Measurements from ENCODE around the gene MPZL2. TPM values are rescaled to one million over a fixed set of nuclear protein-coding genes. Genes with fewer than 3 reads are reported as not detected.

Gene MPZL2
- total and polyA plus RNA-seq, 10 of the 15 experiments (the other 5 are each of a cell fraction or from before 2014, with no cell fraction given): 0.81 to 4.8 (median 3.1) TPM

- TF ChIP-seq SPI1 (IDR thresholded peaks at IDR 0.05; ENCODE audit: borderline replicate concordance, insufficient read depth, low read depth, low read length) (no peak), ZSCAN29 (IDR thresholded peaks at IDR 0.05) (no peak), POLR2A (IDR thresholded peaks at IDR 0.05; ENCODE audit: low read depth, low read length) (no peak), ZNF24 (IDR thresholded peaks at IDR 0.05) (no peak)
These were observed 27.5 kb upstream of the MPZL2 start (continued) for GRCh38 chr11:118291477-118292135.

GRCh38 chr11:118290923-118291322, 26.8 kb upstream of the MPZL2 start:
- no peaks in the 10 kb centered on the region; a peak in 2 of 4 replicates for H3K27me3 ChIP-seq (replicated peaks in 1 of 2; ENCODE audit: control insufficient read depth in 2 of 2, insufficient read depth in 2 of 2, low read length in 1 of 2)
- peak; percentile 7 for FAIRE-seq
- ChIA-PET RAD21 (ENCODE audit: unreplicated experiment) (interaction anchor here (0.7 to 5.9 kb wide), 5 partner anchors 57 to 147 kb away, joined by 3 to 71 read pairs (median 6); no protein-coding TSS in a partner anchor), CTCF (interaction anchor here (0.6 to 4.7 kb wide), 19 partner anchors 9 to 483 kb away, joined by 3 to 31 read pairs (median 6); no protein-coding TSS in a partner anchor), SMC1A (ENCODE audit: uncharacterized antibody, unreplicated experiment) (interaction anchor here (0.8 to 7.0 kb wide), 19 partner anchors 10 to 134 kb away, joined by 3 to 77 read pairs (median 3); no protein-coding TSS in a partner anchor), POLR2A (no interaction called here)
- H3K4me2 ChIP-seq (ENCODE audit: control insufficient read depth, insufficient read depth): no peak overlapping the region
- no peaks in the 10 kb centered on the region for H3K36me3 ChIP-seq (ENCODE audit: control insufficient read depth in 2 of 2, insufficient read depth in 2 of 2, low read length in 1 of 2)
- WGBS (ENCODE audit: insufficient coverage, insufficient replicate concordance, low lambda C conversion rate, missing lambda C conversion rate): 24% methylated on average over 9 of the region's 9 CpGs
- intact Hi-C loops (cut with micrococcal nuclease; ENCODE audit: unreplicated experiment) (loop anchor here (1.0 to 10.0 kb wide), 3 partner anchors 93 to 284 kb away; partner anchors contain the start of gene ARCN1), in situ Hi-C loops (cut with MboI) (loop anchor here (5.0 kb wide), 1 partner anchor 94 kb away; no protein-coding TSS in a partner anchor)
- H2AFZ ChIP-seq (ENCODE audit: control insufficient read depth, low read depth, low read length): no peak overlapping the region; the same call in 1 of the 2 replicates
- peak; percentile 86 for ATAC-seq
- TF ChIP-seq YY1 (IDR thresholded peaks at IDR 0.05; ENCODE audit: low read depth, low read length): peak; percentile 32; the same call in 1 of the 2 replicates
- no peak for TF ChIP-seq STAT1 (conservative IDR thresholded peaks at IDR 0.05)
- TF ChIP-seq NR2F1 (conservative IDR thresholded peaks at IDR 0.05): peak; percentile 77
- 0 out of 2 replicates have a peak, but pooled peaks have one; percentile 12 for TF ChIP-seq ZNF384 (IDR thresholded peaks at IDR 0.05; ENCODE audit: borderline replicate concordance, low read depth, low read length)
- peak; percentile 80 for TF ChIP-seq RAD21 (IDR thresholded peaks at IDR 0.05; ENCODE audit: insufficient read depth, low read depth, low read length)
- peak; percentile 88 for TF ChIP-seq SMC3 (IDR thresholded peaks at IDR 0.05; ENCODE audit: borderline replicate concordance, low read length)
- no peak for TF ChIP-seq SREBF1 (IDR thresholded peaks at IDR 0.05; ENCODE audit: low read length)
- TF ChIP-seq NFIC (IDR thresholded peaks at IDR 0.05; ENCODE audit: low read depth, low read length): no peak
- peak; percentile 93 for TF ChIP-seq ZNF687 (IDR thresholded peaks at IDR 0.05)
- TF ChIP-seq NR2C1 (IDR thresholded peaks at IDR 0.05): peak; percentile 73
- no peak for TF ChIP-seq DPF2 (IDR thresholded peaks at IDR 0.05)
- TF ChIP-seq CTCF (IDR thresholded peaks at IDR 0.05 in 2 of 3, conservative IDR thresholded peaks at IDR 0.05 in 1 of 3; ENCODE audit: control insufficient read depth in 2 of 3, extremely low read depth in 1 of 3, insufficient read depth in 1 of 3, low read depth in 3 of 3, low read length in 3 of 3): peak; percentile 47 to 70 (median 49); a peak in 4 of 6 replicates
- H3K27ac ChIP-seq (ENCODE audit: control insufficient read depth, insufficient read depth): no peak overlapping the region
- no peaks in the 10 kb centered on the region for H3K4me1 ChIP-seq (ENCODE audit: control insufficient read depth, insufficient read depth, low read length)
- no peaks in the 10 kb centered on the region for H3K79me2 ChIP-seq (ENCODE audit: control insufficient read depth, insufficient read depth, low read length)
- no peaks in the 10 kb centered on the region for H3K9me3 ChIP-seq (replicated peaks; ENCODE audit: control insufficient read depth, insufficient read depth, low read length)
- no peak for DNase-seq (ENCODE audit: low read depth, low spot score)
- no peak overlapping the region for H3K9ac ChIP-seq (ENCODE audit: control insufficient read depth, insufficient read depth, low read length)
- BruUV-seq (replicated peaks): no TSS peak
- no peak overlapping the region for H3K4me3 ChIP-seq
- H4K20me1 ChIP-seq (ENCODE audit: control insufficient read depth, insufficient read depth): no peaks in the 10 kb centered on the region

All from GM12878 (cell line).